ENCODE data around the gene ANKLE2.

Gene ANKLE2

GRCh38 chr12:132747395-132747794 is 14.2 kb downstream of the ANKLE2 start:
- DNase-seq (ENCODE audit: low read depth in 2 of 2), result no peak

GRCh38 chr12:132746613-132747012 is 15.0 kb downstream of the ANKLE2 start:
- DNase-seq (ENCODE audit: low read depth in 2 of 2), result no peak

GRCh38 chr12:132743831-132744230 is 17.8 kb downstream of the ANKLE2 start:
- DNase-seq (ENCODE audit: low read depth in 2 of 2), result no peak

- DNase-seq (ENCODE audit: low read depth in 2 of 2), result no peak
Observed at GRCh38 chr12:132741620-132742019, 20.0 kb downstream of the ANKLE2 start.

- no peak for DNase-seq (ENCODE audit: low read depth in 2 of 2)
Observed at GRCh38 chr12:132740652-132741051, 21.0 kb downstream of the ANKLE2 start.

GRCh38 chr12:132740313-132740646 is 21.4 kb downstream of the ANKLE2 start:
- no peak for DNase-seq (ENCODE audit: low read depth in 2 of 2)

- DNase-seq (ENCODE audit: low read depth in 2 of 2), result no peak
Observed at GRCh38 chr12:132739600-132740312, 21.9 kb downstream of the ANKLE2 start.

- DNase-seq (ENCODE audit: low read depth in 2 of 2), result no peak
Observed at GRCh38 chr12:132736913-132737312, 24.7 kb downstream of the ANKLE2 start.

GRCh38 chr12:132736378-132736777 is 25.3 kb downstream of the ANKLE2 start:
- DNase-seq (ENCODE audit: low read depth in 2 of 2), result no peak

- DNase-seq (ENCODE audit: low read depth in 2 of 2), result no peak
Observed at GRCh38 chr12:132735496-132735895, 26.1 kb downstream of the ANKLE2 start.

GRCh38 chr12:132734206-132734605 is 27.4 kb downstream of the ANKLE2 start:
- DNase-seq (ENCODE audit: low read depth in 2 of 2), result no peak

GRCh38 chr12:132731574-132731973 is 30.1 kb downstream of the ANKLE2 start:
- DNase-seq (ENCODE audit: low read depth in 2 of 2), result no peak

- no peak for DNase-seq (ENCODE audit: low read depth in 2 of 2)
Observed at GRCh38 chr12:132730353-132730752, 31.3 kb downstream of the ANKLE2 start.

GRCh38 chr12:132729541-132730320 is 31.9 kb downstream of the ANKLE2 start:
- no peak for DNase-seq (ENCODE audit: low read depth in 2 of 2)

- no peak for DNase-seq (ENCODE audit: low read depth in 2 of 2)
Observed at GRCh38 chr12:132728502-132728901, 33.1 kb downstream of the ANKLE2 start.

GRCh38 chr12:132727091-132727794 is 34.4 kb downstream of the ANKLE2 start:
- DNase-seq (ENCODE audit: low read depth in 2 of 2), result no peak

- no peak for DNase-seq (ENCODE audit: low read depth in 2 of 2)
Observed at GRCh38 chr12:132726386-132726785, 35.2 kb downstream of the ANKLE2 start.

GRCh38 chr12:132724506-132725241 is 37.0 kb downstream of the ANKLE2 start:
- no peak for DNase-seq (ENCODE audit: low read depth in 2 of 2)

- DNase-seq (ENCODE audit: low read depth in 2 of 2), result no peak
Observed at GRCh38 chr12:132723764-132724140, 37.9 kb downstream of the ANKLE2 start.

- no peak for DNase-seq (ENCODE audit: low read depth in 2 of 2)
Observed at GRCh38 chr12:132723015-132723763, 38.4 kb downstream of the ANKLE2 start.

- DNase-seq (ENCODE audit: low read depth in 2 of 2), result no peak
Observed at GRCh38 chr12:132720606-132721345, 40.9 kb downstream of the ANKLE2 start.

Measured in stimulated activated CD8-positive, alpha-beta memory T cell treated with anti-CD3 and anti-CD28 coated beads, Interleukin-15, amount 100 ng/mL, for 4 hours (primary cell).